Ishikawa (cell line): ENCODE measurements around the gene PID1.

Source experiments
- CEBPB ChIP-seq: IDR thresholded peaks from 2 replicates; pipeline ENCODE4 v1.6.1; 2012
- CREB1 ChIP-seq: IDR thresholded peaks from 2 replicates; pipeline ENCODE4 v1.6.1; 2012; ENCODE audit warnings: low read depth
- EGR1 ChIP-seq: IDR thresholded peaks from 2 replicates; pipeline ENCODE4 v1.6.1; 2012
- EP300 ChIP-seq: IDR thresholded peaks from 2 replicates; pipeline ENCODE4 v1.6.1; 2012; ENCODE audit warnings: borderline replicate concordance
- FOXM1 ChIP-seq: IDR thresholded peaks from 2 replicates; pipeline ENCODE4 v1.6.1; 2012; ENCODE audit warnings: low read depth, borderline replicate concordance
- NFIC ChIP-seq: IDR thresholded peaks from 2 replicates; pipeline ENCODE4 v1.6.1; 2012
- RAD21 ChIP-seq: IDR thresholded peaks from 2 replicates; pipeline ENCODE4 v1.6.1; 2012; ENCODE audit warnings: low read depth
- TAF1 ChIP-seq: IDR thresholded peaks from 2 replicates; pipeline ENCODE4 v1.6.1; 2012; ENCODE audit warnings: low read depth, mild to moderate bottlenecking
- TCF12 ChIP-seq: IDR thresholded peaks from 2 replicates; pipeline ENCODE4 v1.6.1; 2012; ENCODE audit warnings: low read depth
- TEAD4 ChIP-seq: IDR thresholded peaks from 2 replicates; pipeline ENCODE4 v1.6.1; 2012
- YY1 ChIP-seq: IDR thresholded peaks from 2 replicates; pipeline ENCODE4 v1.6.1; 2012; ENCODE audit warnings: low read depth
- ZBTB7A ChIP-seq: IDR thresholded peaks from 2 replicates; pipeline ENCODE4 v1.6.1; 2012; ENCODE audit warnings: low read depth
- TF ChIP-seq, protein P1 (sequence below): IDR thresholded peaks from 2 replicates; pipeline ENCODE4 v1.6.1; 2012
- TF ChIP-seq, protein P2 (sequence below): IDR thresholded peaks from 2 replicates; pipeline ENCODE4 v1.6.1; 2012
- TF ChIP-seq, protein P3 (sequence below): IDR thresholded peaks from 2 replicates; pipeline ENCODE4 v1.6.1; 2012; ENCODE audit warnings: low read depth, mild to moderate bottlenecking

The PID1 gene

GRCh38 chr2:229300790-229301189 lies 29.7 kb upstream of the PID1 start:
- TF ChIP-seq RAD21 (no peak), YY1 (no peak), EGR1 (no peak), CREB1 (no peak), EP300 (no peak), ZBTB7A (no peak), FOXM1 (no peak), NFIC (no peak), CEBPB (no peak), TCF12 (no peak)
- TF ChIP-seq, protein P1, sequence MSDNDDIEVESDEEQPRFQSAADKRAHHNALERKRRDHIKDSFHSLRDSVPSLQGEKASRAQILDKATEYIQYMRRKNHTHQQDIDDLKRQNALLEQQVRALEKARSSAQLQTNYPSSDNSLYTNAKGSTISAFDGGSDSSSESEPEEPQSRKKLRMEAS: no peak
- TF ChIP-seq, protein P2, sequence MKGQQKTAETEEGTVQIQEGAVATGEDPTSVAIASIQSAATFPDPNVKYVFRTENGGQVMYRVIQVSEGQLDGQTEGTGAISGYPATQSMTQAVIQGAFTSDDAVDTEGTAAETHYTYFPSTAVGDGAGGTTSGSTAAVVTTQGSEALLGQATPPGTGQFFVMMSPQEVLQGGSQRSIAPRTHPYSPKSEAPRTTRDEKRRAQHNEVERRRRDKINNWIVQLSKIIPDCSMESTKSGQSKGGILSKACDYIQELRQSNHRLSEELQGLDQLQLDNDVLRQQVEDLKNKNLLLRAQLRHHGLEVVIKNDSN: no peak

- no peak for TF ChIP-seq EGR1
- TF ChIP-seq ZBTB7A: no peak
- TF ChIP-seq NFIC: no peak
- TF ChIP-seq FOXM1: no peak
- TF ChIP-seq TCF12: no peak
- TF ChIP-seq TAF1: no peak
- TF ChIP-seq, protein P3, sequence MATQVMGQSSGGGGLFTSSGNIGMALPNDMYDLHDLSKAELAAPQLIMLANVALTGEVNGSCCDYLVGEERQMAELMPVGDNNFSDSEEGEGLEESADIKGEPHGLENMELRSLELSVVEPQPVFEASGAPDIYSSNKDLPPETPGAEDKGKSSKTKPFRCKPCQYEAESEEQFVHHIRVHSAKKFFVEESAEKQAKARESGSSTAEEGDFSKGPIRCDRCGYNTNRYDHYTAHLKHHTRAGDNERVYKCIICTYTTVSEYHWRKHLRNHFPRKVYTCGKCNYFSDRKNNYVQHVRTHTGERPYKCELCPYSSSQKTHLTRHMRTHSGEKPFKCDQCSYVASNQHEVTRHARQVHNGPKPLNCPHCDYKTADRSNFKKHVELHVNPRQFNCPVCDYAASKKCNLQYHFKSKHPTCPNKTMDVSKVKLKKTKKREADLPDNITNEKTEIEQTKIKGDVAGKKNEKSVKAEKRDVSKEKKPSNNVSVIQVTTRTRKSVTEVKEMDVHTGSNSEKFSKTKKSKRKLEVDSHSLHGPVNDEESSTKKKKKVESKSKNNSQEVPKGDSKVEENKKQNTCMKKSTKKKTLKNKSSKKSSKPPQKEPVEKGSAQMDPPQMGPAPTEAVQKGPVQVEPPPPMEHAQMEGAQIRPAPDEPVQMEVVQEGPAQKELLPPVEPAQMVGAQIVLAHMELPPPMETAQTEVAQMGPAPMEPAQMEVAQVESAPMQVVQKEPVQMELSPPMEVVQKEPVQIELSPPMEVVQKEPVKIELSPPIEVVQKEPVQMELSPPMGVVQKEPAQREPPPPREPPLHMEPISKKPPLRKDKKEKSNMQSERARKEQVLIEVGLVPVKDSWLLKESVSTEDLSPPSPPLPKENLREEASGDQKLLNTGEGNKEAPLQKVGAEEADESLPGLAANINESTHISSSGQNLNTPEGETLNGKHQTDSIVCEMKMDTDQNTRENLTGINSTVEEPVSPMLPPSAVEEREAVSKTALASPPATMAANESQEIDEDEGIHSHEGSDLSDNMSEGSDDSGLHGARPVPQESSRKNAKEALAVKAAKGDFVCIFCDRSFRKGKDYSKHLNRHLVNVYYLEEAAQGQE: no peak
These were observed 29.3 kb upstream of the PID1 start for GRCh38 chr2:229300371-229300770.

DNA sequence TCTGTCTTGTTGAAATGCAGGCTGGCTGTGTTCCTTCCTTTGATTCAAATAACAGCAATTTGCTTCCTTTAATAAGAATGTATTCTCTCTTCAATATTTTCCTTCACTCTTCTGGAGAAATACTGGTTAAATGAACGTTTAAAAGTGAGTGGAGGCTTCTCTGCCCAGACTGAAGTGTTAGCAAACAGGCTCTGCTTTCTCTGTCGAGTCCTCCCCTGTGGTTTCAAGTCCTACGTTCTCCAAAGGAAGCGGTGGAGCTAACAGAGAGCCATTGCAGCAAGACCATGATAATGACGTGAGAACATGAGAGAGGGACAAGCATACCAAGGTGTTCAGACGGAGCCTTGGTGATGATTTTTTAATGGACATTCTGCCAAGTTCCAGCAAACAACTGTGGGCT lies 26.2 kb upstream of the PID1 start:
- TF ChIP-seq, protein P2: no peak

- TF ChIP-seq YY1: no peak
- TF ChIP-seq, protein P2: no peak
- TF ChIP-seq, protein P3: no peak
- TF ChIP-seq EP300: no peak
- TF ChIP-seq FOXM1: no peak
- no peak for TF ChIP-seq ZBTB7A
- no peak for TF ChIP-seq CREB1
- TF ChIP-seq RAD21: no peak
- no peak for TF ChIP-seq CEBPB
- TF ChIP-seq EGR1: no peak
These were observed 25.4 kb upstream of the PID1 start for GRCh38 chr2:229296536-229296935.

- TF ChIP-seq CREB1: no peak
- TF ChIP-seq YY1: no peak
- TF ChIP-seq TAF1: no peak
- TF ChIP-seq TCF12: no peak
- TF ChIP-seq FOXM1: no peak
These were observed 24.9 kb upstream of the PID1 start for GRCh38 chr2:229296016-229296415.

DNA sequence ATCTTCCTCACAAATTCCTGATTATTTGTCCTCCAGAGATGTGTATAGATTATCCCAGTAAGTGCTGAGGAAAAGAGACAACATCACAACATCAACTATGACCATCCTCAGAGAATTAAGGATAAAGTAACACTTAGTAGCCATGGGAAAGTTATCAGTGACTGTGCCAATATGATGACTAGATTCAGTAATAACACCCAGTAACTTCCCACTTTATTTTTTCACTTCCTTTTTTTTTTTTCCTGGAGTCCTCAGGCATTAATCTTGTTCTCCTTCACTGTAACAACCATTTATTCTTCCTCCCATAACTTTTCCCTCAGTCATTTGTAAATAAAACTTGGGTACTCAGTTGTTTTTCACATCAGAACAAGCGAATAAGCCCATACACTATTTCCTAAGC lies 16.7 kb upstream of the PID1 start:
- TF ChIP-seq TEAD4: no peak
- no peak for TF ChIP-seq RAD21
- TF ChIP-seq FOXM1: no peak
- no peak for TF ChIP-seq TCF12
- TF ChIP-seq NFIC: no peak
- TF ChIP-seq, protein P1: no peak
- TF ChIP-seq CEBPB: no peak
- TF ChIP-seq ZBTB7A: no peak
- TF ChIP-seq CREB1: no peak
- TF ChIP-seq EP300: no peak
